SU-DHL-6 (cell line): ENCODE results near the gene SUSD2.

Experiments
- H2AFZ ChIP-seq: fragments of 200-600 bp; sonication (generic); 2 replicates; pipeline ENCODE4 v1.6.1; 2014; ENCODE audit warnings: low read depth, mild to moderate bottlenecking, moderate library complexity, mixed read lengths, antibody characterized with exemption, low read length; ENCODE audit not compliant: severe bottlenecking
- H3F3A ChIP-seq: fragments of 200-600 bp; shearing (Covaris generic); 2 replicates; pipeline ENCODE4 v1.6.0; 2016; ENCODE audit warnings: antibody characterized with exemption, mild to moderate bottlenecking; ENCODE audit not compliant: insufficient read depth
- H3K27ac ChIP-seq: fragments of 200-600 bp; sonication (generic); 2 replicates; pipeline ENCODE4 v1.5.1; 2016; ENCODE audit warnings: low read depth, mild to moderate bottlenecking, low read length, moderate library complexity, mixed read lengths
- H3K27me3 ChIP-seq: fragments of 200-600 bp; sonication (generic), shearing (Covaris generic); 2 replicates; pipeline ENCODE4 v1.6.0; 2014; ENCODE audit warnings: mild to moderate bottlenecking, low read length
- H3K36me3 ChIP-seq: fragments of 200-600 bp; sonication (generic); 2 replicates; pipeline ENCODE4 v1.6.1; 2014; ENCODE audit warnings: mild to moderate bottlenecking, low read length, mixed read lengths
- H3K4me2 ChIP-seq: fragments of 300-600, 200-600 bp; shearing (Covaris generic), sonication (generic); 2 replicates; pipeline ENCODE4 v1.6.0; 2014; ENCODE audit warnings: low read length, low read depth, mild to moderate bottlenecking; ENCODE audit not compliant: poor library complexity, severe bottlenecking
- H3K4me3 ChIP-seq: fragments of 200-600 bp; sonication (generic); 2 replicates; pipeline ENCODE4 v1.5.1; 2014; ENCODE audit warnings: antibody characterized with exemption, low read length, mild to moderate bottlenecking, mixed read lengths; ENCODE audit not compliant: insufficient read depth, poor library complexity, severe bottlenecking
- H3K79me2 ChIP-seq: fragments of 200-600 bp; sonication (generic); 2 replicates; pipeline ENCODE4 v1.6.1; 2014; ENCODE audit warnings: mild to moderate bottlenecking, low read length, moderate library complexity; ENCODE audit not compliant: insufficient read depth
- H3K9ac ChIP-seq: fragments of 200-600 bp; sonication (generic); 2 replicates; pipeline ENCODE4 v1.7.0; 2014; ENCODE audit warnings: mild to moderate bottlenecking, low read length
- H3K9me2 ChIP-seq: fragments of 200-600 bp; sonication (generic); replicated peaks from 2 replicates; pipeline ENCODE4 v1.6.1; 2014; ENCODE audit warnings: low read length; ENCODE audit not compliant: insufficient read depth
- H3K9me3 ChIP-seq: fragments of 200-600 bp; sonication (generic); 2 replicates; pipeline ENCODE4 v1.6.1; 2014; ENCODE audit warnings: low read length, mixed read lengths; ENCODE audit not compliant: insufficient read depth
- H4K20me1 ChIP-seq: fragments of 200-600 bp; sonication (generic); 2 replicates; pipeline ENCODE4 v1.6.1; 2014; ENCODE audit warnings: low read depth, mild to moderate bottlenecking, antibody characterized with exemption, low read length, moderate library complexity, mixed read lengths
- EZH2phosphoT487 ChIP-seq: fragments of 200-600 bp; sonication (generic), shearing (Covaris generic); conservative IDR thresholded peaks from 2 replicates; pipeline ENCODE4 v1.6.1; 2018; ENCODE audit warnings: mild to moderate bottlenecking, antibody characterized with exemption, low read length, moderate library complexity, mixed read lengths
- TF ChIP-seq, protein P1 (sequence below): fragments of 200-600 bp; sonication (generic); IDR thresholded peaks from one replicate; pipeline ENCODE4 v1.5.1; 2017; ENCODE audit warnings: antibody characterized with exemption, mild to moderate bottlenecking, low read length, moderate library complexity; ENCODE audit not compliant: insufficient read depth, poor library complexity, severe bottlenecking

The SUSD2 gene

DNA sequence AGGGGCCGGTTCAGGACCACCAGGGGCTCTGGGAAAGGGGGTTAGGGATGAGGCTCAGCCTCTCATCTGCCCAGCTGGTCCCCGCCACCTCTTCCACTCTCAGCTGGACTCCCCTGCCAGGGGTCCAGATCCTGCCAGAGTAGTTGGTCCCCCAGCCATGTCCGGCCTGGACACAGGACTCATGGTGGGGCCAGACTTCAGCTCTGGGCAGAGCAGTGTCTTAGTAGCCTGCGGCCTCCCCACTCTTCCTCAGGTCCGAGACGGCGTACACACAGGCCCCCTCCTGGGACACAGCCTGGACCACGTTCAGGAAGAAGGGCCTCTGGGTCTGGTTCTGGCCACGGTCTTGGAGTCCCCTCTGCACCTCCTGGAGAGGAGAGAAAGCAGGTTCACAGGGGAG is 38.5 kb downstream of the SUSD2 start:
- H3K79me2 ChIP-seq, result no peaks in the 10 kb centered on the region

GRCh38 chr22:24224468-24224867 is 43.2 kb downstream of the SUSD2 start:
- Histone ChIP-seq H3K9me3 (no peaks in the 10 kb centered on the region), H3K79me2 (no peaks in the 10 kb centered on the region), H3K4me3 (no peak overlapping the region), H2AFZ (no peak overlapping the region), H3K4me2 (no peak overlapping the region), H3K36me3 (no peaks in the 10 kb centered on the region), H3K9ac (no peak overlapping the region), H4K20me1 (no peaks in the 10 kb centered on the region), H3F3A (no peaks in the 10 kb centered on the region), H3K27ac (no peak overlapping the region), H3K9me2 (no peaks in the 10 kb centered on the region), H3K27me3 (no peaks in the 10 kb centered on the region)
- TF ChIP-seq, protein P1, sequence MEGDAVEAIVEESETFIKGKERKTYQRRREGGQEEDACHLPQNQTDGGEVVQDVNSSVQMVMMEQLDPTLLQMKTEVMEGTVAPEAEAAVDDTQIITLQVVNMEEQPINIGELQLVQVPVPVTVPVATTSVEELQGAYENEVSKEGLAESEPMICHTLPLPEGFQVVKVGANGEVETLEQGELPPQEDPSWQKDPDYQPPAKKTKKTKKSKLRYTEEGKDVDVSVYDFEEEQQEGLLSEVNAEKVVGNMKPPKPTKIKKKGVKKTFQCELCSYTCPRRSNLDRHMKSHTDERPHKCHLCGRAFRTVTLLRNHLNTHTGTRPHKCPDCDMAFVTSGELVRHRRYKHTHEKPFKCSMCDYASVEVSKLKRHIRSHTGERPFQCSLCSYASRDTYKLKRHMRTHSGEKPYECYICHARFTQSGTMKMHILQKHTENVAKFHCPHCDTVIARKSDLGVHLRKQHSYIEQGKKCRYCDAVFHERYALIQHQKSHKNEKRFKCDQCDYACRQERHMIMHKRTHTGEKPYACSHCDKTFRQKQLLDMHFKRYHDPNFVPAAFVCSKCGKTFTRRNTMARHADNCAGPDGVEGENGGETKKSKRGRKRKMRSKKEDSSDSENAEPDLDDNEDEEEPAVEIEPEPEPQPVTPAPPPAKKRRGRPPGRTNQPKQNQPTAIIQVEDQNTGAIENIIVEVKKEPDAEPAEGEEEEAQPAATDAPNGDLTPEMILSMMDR, result no peak
- TF ChIP-seq EZH2phosphoT487, result no peak

More for the DNA sequence above, 38.5 kb downstream of the SUSD2 start:
- Histone ChIP-seq H4K20me1 (no peaks in the 10 kb centered on the region), H3K27ac (no peak overlapping the region), H3K4me3 (no peak overlapping the region), H3K9me2 (no peaks in the 10 kb centered on the region), H3K4me2 (no peak overlapping the region), H3K9ac (no peak overlapping the region), H3K36me3 (no peaks in the 10 kb centered on the region), H3K9me3 (no peaks in the 10 kb centered on the region), H2AFZ (no peak overlapping the region), H3K27me3 (no peaks in the 10 kb centered on the region), H3F3A (no peaks in the 10 kb centered on the region)
- TF ChIP-seq, protein P1, result no peak
- TF ChIP-seq EZH2phosphoT487, result no peak

GRCh38 chr22:24225044-24225601 is 43.8 kb downstream of the SUSD2 start:
- no peaks in the 10 kb centered on the region for H4K20me1 ChIP-seq
- H3K27me3 ChIP-seq, result no peaks in the 10 kb centered on the region
- no peak overlapping the region for H3K27ac ChIP-seq
- H3K4me2 ChIP-seq, result no peak overlapping the region
- TF ChIP-seq, protein P1, result no peak
- no peak for TF ChIP-seq EZH2phosphoT487
- no peak overlapping the region for H3K9ac ChIP-seq
- H3K9me2 ChIP-seq, result no peaks in the 10 kb centered on the region
- H3K4me3 ChIP-seq, result no peak overlapping the region
- no peaks in the 10 kb centered on the region for H3K79me2 ChIP-seq
- no peaks in the 10 kb centered on the region for H3K9me3 ChIP-seq
- no peaks in the 10 kb centered on the region for H3F3A ChIP-seq
- H3K36me3 ChIP-seq, result no peaks in the 10 kb centered on the region
- no peak overlapping the region for H2AFZ ChIP-seq
